Mammary epithelial cell (primary cell): Measurements from ENCODE around the gene PFDN1.

Experiments used
- CTCF ChIP-seq, 2 donors: IDR thresholded peaks in 1 of 2; conservative IDR thresholded peaks in 1 of 2; 2 replicates each; pipeline ENCODE4 v1.5.1; 2011 to 2012; ENCODE audit warnings: inconsistent platforms in 2 of 2, low read length in 2 of 2, mild to moderate bottlenecking in 2 of 2, control low read depth in 1 of 2, low read depth in 1 of 2; ENCODE audit not compliant: insufficient read depth in 1 of 2; ENCODE audit errors: extremely low read depth in 1 of 2
- EZH2 ChIP-seq: IDR thresholded peaks from 2 replicates; pipeline ENCODE4 v1.6.1; 2012; ENCODE audit warnings: low read length, inconsistent platforms, borderline replicate concordance

GRCh38 chr5:140298183-140298601, 4.7 kb downstream of the PFDN1 start:
- no peak for TF ChIP-seq CTCF (conservative IDR thresholded peaks at IDR 0.05 in 1 of 2, IDR thresholded peaks at IDR 0.05 in 1 of 2; ENCODE audit: extremely low read depth in 1 of 2, insufficient read depth in 1 of 2, low read depth in 1 of 2, low read length in 2 of 2)
- no peak for TF ChIP-seq EZH2
